Stimulated activated CD4-positive, alpha-beta T cell treated with anti-CD3 and anti-CD28 coated beads, Interleukin-4, amount 100 ng/mL, for 4 hours (primary cell): ENCODE data around the gene AGAP1.

ENCODE experiments used
- DNase-seq, 2 experiments: peaks; one replicate each; pipeline ENCODE4 v3.0.0-alpha.2; 2020

The AGAP1 gene

GRCh38 chr2:235833971-235834620 is 340.3 kb downstream of the AGAP1 start:
- no peak for DNase-seq

- DNase-seq: no peak
Observed at GRCh38 chr2:235834781-235835180, 340.9 kb downstream of the AGAP1 start.

- DNase-seq: no peak
Observed at GRCh38 chr2:235835810-235836209, 342.0 kb downstream of the AGAP1 start.

GRCh38 chr2:235836491-235836911 is 342.7 kb downstream of the AGAP1 start:
- no peak for DNase-seq

- no peak for DNase-seq
Observed at GRCh38 chr2:235839226-235839625, 345.4 kb downstream of the AGAP1 start.

GRCh38 chr2:235839974-235840373 is 346.1 kb downstream of the AGAP1 start:
- DNase-seq: no peak

GRCh38 chr2:235841863-235842262 is 348.0 kb downstream of the AGAP1 start:
- DNase-seq: no peak

- no peak for DNase-seq
Observed at GRCh38 chr2:235842941-235843340, 349.1 kb downstream of the AGAP1 start.

- DNase-seq: no peak
Observed at GRCh38 chr2:235843591-235844395, 349.9 kb downstream of the AGAP1 start.

GRCh38 chr2:235844561-235844960 is 350.7 kb downstream of the AGAP1 start:
- DNase-seq: no peak

- DNase-seq: no peak
Observed at GRCh38 chr2:235845245-235845644, 351.4 kb downstream of the AGAP1 start.

GRCh38 chr2:235847576-235847975 is 353.7 kb downstream of the AGAP1 start:
- DNase-seq: no peak

GRCh38 chr2:235848055-235848454 is 354.2 kb downstream of the AGAP1 start:
- no peak for DNase-seq

- no peak for DNase-seq
Observed at GRCh38 chr2:235848946-235849345, 355.1 kb downstream of the AGAP1 start.

- no peak for DNase-seq
Observed at GRCh38 chr2:235849489-235849888, 355.6 kb downstream of the AGAP1 start.

- no peak for DNase-seq
Observed at GRCh38 chr2:235850289-235850688, 356.4 kb downstream of the AGAP1 start.

- DNase-seq: no peak
Observed at GRCh38 chr2:235850771-235851551, 357.1 kb downstream of the AGAP1 start.

- DNase-seq: no peak
Observed at GRCh38 chr2:235851828-235852525, 358.1 kb downstream of the AGAP1 start.

GRCh38 chr2:235852526-235852920 is 358.7 kb downstream of the AGAP1 start:
- DNase-seq: no peak

GRCh38 chr2:235854276-235854675 is 360.4 kb downstream of the AGAP1 start:
- no peak for DNase-seq

GRCh38 chr2:235855011-235855410 is 361.2 kb downstream of the AGAP1 start:
- DNase-seq: no peak

GRCh38 chr2:235856151-235856854 is 362.5 kb downstream of the AGAP1 start:
- no peak for DNase-seq
